Astrocyte of the spinal cord (primary cell): Measurements from ENCODE around the gene CLASP2.

Experiments
- DNase-seq: peaks from one replicate; pipeline ENCODE4 v3.0.0; 2011; ENCODE audit warnings: low read depth, low spot score
- H3K4me3 ChIP-seq: 2 replicates; pipeline ENCODE4 v1.5.1; 2011; ENCODE audit warnings: low read depth, mild to moderate bottlenecking, low read length, moderate library complexity
- in situ Hi-C: cut with HindIII; loops from 2 replicates; pipeline ENCODE4 v1.10.0; 2017; ENCODE audit warnings: low sequenced_read_pairs
- TF ChIP-seq, protein P1 (sequence below): IDR thresholded peaks from 2 replicates; pipeline ENCODE4 v1.5.1; 2012; ENCODE audit warnings: low read depth, mild to moderate bottlenecking, low read length, inconsistent platforms

CLASP2 gene

DNA sequence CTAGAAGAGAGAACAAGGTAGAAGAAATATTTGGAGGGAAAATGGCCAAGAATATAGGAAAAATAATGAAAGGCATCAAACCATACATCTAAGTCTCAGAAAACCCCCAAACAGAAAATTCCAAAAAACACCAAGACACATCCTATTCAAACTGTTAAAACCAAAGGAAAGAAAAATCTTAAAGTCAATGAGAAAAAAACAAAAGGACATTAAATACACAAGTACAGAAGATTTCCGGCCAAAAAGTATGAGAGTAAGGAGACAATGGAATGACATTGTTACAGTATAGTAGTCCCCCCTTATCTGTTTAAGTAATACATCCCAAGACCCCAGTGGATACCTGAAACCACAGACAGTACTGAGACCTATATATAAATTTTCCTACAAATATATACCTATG, 18.8 kb downstream of the CLASP2 start:
- in situ Hi-C loops = no loop called here
- TF ChIP-seq, protein P1, sequence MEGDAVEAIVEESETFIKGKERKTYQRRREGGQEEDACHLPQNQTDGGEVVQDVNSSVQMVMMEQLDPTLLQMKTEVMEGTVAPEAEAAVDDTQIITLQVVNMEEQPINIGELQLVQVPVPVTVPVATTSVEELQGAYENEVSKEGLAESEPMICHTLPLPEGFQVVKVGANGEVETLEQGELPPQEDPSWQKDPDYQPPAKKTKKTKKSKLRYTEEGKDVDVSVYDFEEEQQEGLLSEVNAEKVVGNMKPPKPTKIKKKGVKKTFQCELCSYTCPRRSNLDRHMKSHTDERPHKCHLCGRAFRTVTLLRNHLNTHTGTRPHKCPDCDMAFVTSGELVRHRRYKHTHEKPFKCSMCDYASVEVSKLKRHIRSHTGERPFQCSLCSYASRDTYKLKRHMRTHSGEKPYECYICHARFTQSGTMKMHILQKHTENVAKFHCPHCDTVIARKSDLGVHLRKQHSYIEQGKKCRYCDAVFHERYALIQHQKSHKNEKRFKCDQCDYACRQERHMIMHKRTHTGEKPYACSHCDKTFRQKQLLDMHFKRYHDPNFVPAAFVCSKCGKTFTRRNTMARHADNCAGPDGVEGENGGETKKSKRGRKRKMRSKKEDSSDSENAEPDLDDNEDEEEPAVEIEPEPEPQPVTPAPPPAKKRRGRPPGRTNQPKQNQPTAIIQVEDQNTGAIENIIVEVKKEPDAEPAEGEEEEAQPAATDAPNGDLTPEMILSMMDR = no peak
- H3K4me3 ChIP-seq = no peak overlapping the region
- DNase-seq = no peak

DNA sequence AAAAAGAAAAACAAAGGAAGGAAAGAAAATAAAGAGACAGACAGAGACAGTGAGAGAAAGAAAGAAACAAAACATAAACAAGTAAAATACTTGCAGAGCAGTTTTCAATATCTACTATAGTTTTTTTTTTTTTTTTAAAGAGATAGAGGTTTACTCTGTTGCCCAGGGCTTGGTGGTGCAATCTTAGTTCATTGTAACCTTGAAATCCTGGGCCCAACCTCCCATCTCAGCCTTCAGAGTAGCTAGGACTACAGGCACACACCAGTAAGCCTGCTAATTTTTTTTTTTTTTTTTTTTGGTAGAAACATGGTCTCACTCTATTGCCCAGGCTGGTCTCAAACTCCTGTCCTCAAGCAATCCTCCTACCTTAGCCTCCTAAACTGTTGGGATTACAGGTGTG, 23.1 kb downstream of the CLASP2 start:
- in situ Hi-C loops = no loop called here
- no peak for DNase-seq
- TF ChIP-seq, protein P1 = no peak

DNA sequence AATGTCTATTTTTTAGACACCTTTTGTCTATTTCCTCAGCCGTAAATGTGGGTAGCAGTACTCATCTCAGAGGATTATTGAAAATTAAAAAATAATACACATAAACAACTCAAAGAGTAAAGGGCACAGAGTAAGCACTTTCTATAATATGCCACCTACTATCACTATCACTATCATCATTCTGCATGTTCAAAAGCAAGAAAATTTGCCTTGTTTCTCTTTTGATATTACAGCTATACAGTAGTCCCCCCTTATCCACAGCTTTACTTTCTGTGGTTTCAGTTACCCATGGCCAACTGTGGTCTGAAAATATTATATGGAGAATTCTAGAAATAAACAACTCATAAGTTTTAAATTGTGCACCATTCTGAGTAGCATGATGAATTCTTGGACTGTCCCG, 27.7 kb downstream of the CLASP2 start:
- in situ Hi-C loops = no loop called here
- TF ChIP-seq, protein P1 = no peak
- H3K4me3 ChIP-seq = no peak overlapping the region
- no peak for DNase-seq

More for the DNA sequence above, 23.1 kb downstream of the CLASP2 start:
- H3K4me3 ChIP-seq = no peak overlapping the region

DNA sequence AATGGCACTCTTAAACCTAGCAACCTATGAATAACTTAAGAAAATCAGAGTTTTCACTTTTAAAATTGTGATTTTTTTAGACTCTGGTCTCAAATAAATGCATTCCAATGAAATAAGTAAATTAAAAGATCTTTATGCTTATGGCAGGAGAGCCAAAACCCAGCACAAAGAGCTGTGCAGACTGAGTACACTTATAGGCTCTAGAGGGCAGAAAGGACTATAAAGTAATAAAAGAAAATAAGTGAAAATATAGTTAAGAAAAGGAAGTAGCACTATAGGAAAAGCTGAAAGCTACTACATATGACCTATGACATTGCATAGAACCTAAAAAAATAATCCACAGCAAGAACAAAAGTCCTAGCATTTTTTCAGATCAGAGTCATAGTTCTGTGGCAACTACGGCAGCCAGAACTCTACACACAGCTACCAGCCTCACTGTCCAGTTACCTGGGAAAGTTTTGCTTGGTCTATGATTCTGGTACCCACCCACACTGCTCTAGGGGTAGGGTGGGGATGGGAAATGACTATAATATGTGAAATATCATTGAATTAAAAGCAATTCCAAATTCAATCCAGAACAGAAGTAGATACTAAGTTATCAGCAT, 30.5 kb downstream of the CLASP2 start:
- DNase-seq = peak; percentile 34
- TF ChIP-seq, protein P1 = no peak
- in situ Hi-C loops = no loop called here

DNA sequence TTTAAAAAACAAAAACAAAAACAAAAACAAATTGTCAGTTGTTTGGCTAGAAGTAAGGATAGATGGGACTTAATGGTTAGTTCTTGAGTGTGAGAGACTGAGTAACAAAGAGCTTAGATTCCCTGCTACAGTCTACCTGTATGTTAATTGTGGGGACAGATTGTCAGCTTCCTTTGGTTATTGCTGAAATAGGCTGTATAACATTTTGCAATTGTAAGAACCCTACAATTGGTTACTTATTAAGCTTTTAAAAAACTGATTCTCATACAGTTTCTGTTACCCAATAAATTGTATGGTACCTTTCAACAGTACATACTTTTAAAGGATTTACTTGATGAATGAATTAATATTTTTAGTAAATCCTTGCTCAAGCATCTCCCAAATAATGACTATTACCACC, 35.3 kb downstream of the CLASP2 start:
- TF ChIP-seq, protein P1 = no peak
- in situ Hi-C loops = no loop called here
- no peak overlapping the region for H3K4me3 ChIP-seq
- DNase-seq = no peak

More for the DNA sequence above, 30.5 kb downstream of the CLASP2 start:
- H3K4me3 ChIP-seq = no peak overlapping the region

DNA sequence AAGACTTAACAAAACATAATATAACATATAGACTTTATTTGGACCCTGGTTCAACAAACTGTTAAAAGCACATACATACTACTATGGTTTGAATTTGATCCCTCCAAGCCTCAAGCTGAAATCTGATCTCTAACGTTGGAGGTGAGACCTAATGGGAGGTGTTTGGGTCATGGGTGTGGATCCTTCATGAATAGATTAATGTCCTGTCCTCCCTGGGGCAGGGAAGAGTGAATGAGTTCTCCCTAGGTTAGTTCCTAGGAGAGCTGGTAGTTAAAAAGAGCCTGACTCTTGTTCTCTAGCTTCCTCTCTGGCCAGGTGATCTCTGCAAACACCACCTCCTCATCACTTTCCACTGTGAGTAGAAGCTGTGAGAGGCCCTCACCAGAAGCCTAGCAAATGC, 36.4 kb downstream of the CLASP2 start:
- no peak overlapping the region for H3K4me3 ChIP-seq
- no peak for DNase-seq
- in situ Hi-C loops = no loop called here
- TF ChIP-seq, protein P1 = no peak
